ENCODE results near the gene PDGFC.

Gene PDGFC

GRCh38 chr4:156778093-156778492, 193.5 kb downstream of the PDGFC start:
- DNase-seq, result no peak

- no peak for DNase-seq
Measured at GRCh38 chr4:156775813-156776212, 195.8 kb downstream of the PDGFC start.

- no peak for DNase-seq
Measured at GRCh38 chr4:156774422-156774821, 197.2 kb downstream of the PDGFC start.

- DNase-seq, result no peak
Measured at GRCh38 chr4:156773648-156774357, 197.8 kb downstream of the PDGFC start.

- DNase-seq, result no peak
Measured at GRCh38 chr4:156771171-156771837, 200.3 kb downstream of the PDGFC start.

- DNase-seq, result no peak
Measured at GRCh38 chr4:156770140-156770539, 201.5 kb downstream of the PDGFC start.

GRCh38 chr4:156767911-156768415, 203.6 kb downstream of the PDGFC start:
- DNase-seq, result no peak

- DNase-seq, result no peak
Measured at GRCh38 chr4:156766846-156767245, 204.8 kb downstream of the PDGFC start.

- no peak for DNase-seq
Measured at GRCh38 chr4:156765277-156765676, 206.3 kb downstream of the PDGFC start.

- no peak for DNase-seq
Measured at GRCh38 chr4:156764846-156765245, 206.8 kb downstream of the PDGFC start.

GRCh38 chr4:156764145-156764544, 207.5 kb downstream of the PDGFC start:
- DNase-seq, result no peak

GRCh38 chr4:156763511-156763910, 208.1 kb downstream of the PDGFC start:
- DNase-seq, result no peak

- DNase-seq, result no peak
Measured at GRCh38 chr4:156762851-156763250, 208.7 kb downstream of the PDGFC start.

- no peak for DNase-seq
Measured at GRCh38 chr4:156756118-156756517, 215.5 kb downstream of the PDGFC start.

- DNase-seq, result no peak
Measured at GRCh38 chr4:156754832-156755570, 216.6 kb downstream of the PDGFC start.

- DNase-seq, result no peak
Measured at GRCh38 chr4:156751486-156751885, 220.1 kb downstream of the PDGFC start.

GRCh38 chr4:156749426-156750403, 221.9 kb downstream of the PDGFC start:
- no peak for DNase-seq

GRCh38 chr4:156746111-156746510, 225.5 kb downstream of the PDGFC start:
- DNase-seq, result no peak

- DNase-seq, result no peak
Measured at GRCh38 chr4:156738766-156739165, 232.8 kb downstream of the PDGFC start.

GRCh38 chr4:156734965-156735895, 236.4 kb downstream of the PDGFC start:
- DNase-seq, result no peak

GRCh38 chr4:156733582-156733981, 238.0 kb downstream of the PDGFC start:
- DNase-seq, result no peak

All from NK-92 treated with Interleukin-12 subunit alpha and Interleukin-12 subunit beta, amount 100 ng/mL, for 24 hours (cell line).